GM18873 (cell line): Measurements from ENCODE around the gene BSDC1.
A peak's percentile ranks its signal among the peaks of the same experiment; 100 is the strongest.
"Not testable (repeated sequence)": the region's sequence is repeated elsewhere in the genome, so short reads cannot be mapped to it uniquely, and the experiment has no call there.

Source experiments
- ATAC-seq: cut with Tn5 transposase; IDR thresholded peaks from one replicate; pipeline ENCODE4 v1.9.1; 2021; ENCODE audit warnings: mild to moderate bottlenecking, moderate library complexity, moderate number of reproducible peaks; ENCODE audit not compliant: unreplicated experiment, low FRiP score

BSDC1 gene

DNA sequence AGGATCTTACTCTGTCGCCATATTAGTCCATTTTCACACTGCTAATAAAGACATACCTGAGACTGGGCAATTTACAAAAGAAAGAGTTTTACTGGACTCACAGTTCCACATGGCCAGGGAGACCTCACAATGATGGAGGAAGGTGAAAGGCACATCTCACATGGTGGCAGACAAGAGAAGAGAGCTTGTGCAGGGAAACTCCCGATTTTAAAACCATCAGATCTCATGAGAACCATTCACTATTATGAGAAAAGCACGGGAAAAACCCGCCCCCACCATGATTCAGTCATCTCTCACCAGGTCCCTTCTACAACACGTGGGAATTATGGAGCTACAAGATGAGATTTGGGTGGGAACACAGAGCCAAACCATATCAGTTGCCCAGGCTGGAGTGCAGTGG lies 2.3 kb upstream of the BSDC1 start:
- ATAC-seq, result not testable (repeated sequence)

- ATAC-seq, result no peak
These were observed 720 bp upstream of the BSDC1 start for GRCh38 chr1:32394890-32395432.

DNA sequence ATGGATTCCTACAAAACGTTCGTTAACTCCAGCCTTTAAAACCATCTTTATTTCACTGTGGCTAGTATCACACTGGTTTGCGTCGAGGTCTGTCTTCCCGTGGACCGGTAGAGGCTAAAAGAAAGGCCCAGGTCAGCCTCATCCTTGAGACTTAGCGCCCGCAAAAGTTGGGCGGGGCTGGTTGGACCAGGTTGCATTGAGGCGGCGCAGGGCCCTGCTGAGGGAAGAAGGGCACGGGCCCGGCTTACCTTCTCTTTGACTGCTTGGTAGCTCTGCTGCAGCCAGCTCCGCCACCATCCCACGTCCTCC lies 455 bp downstream of the BSDC1 start:
- ATAC-seq, result peak; percentile 10

- ATAC-seq, result no peak
These were observed 1.1 kb downstream of the BSDC1 start for GRCh38 chr1:32393136-32393535.

- no peak for ATAC-seq
These were observed 1.9 kb downstream of the BSDC1 start for GRCh38 chr1:32392325-32392724.

DNA sequence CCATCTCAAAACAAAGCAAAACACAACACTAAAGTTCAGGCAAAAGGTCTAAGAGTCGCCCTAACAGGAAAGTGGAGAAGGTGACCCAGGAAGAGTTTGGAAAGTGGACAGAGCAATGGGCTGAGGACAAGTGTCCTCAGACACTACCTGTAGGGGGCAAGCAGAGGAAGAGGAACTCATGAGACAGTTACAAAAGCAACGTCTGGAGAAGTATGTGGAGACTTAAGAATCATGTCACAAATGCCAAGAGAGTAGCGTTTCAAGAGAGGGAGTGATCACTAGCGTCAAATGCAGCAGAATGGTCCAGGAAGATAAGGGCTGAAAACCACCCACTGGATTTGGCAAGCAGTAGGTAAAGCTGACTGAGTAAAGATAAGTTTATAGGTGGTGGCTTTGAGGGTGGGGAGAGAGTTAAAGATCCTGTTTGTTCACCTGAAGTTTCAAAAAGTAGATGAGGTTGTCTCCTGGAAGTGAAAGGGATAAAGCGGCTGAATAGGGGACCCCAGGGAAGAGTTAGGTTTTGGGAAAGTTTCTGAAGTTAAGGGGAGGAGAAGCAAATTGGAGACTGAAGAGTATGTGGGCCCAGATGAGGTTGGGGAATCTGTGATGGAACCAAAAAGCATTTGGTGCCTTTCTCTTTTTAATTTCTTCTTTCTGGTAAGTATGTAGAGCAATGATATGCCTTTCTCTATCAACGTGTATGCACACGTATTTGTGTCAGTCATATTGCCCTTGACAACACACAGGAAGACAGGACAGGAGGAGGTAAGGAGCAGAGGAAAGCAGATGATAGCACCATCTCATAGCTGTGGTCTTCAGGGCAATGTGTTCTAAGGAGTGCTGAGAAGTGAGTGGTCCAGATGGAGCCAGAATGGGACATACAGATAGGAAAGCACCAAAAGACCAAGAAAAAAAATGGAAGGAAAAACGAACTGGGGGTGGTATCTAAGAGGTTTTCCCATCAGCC lies 3.1 kb downstream of the BSDC1 start:
- no peak for ATAC-seq

GRCh38 chr1:32388641-32389040 lies 5.6 kb downstream of the BSDC1 start:
- no peak for ATAC-seq

DNA sequence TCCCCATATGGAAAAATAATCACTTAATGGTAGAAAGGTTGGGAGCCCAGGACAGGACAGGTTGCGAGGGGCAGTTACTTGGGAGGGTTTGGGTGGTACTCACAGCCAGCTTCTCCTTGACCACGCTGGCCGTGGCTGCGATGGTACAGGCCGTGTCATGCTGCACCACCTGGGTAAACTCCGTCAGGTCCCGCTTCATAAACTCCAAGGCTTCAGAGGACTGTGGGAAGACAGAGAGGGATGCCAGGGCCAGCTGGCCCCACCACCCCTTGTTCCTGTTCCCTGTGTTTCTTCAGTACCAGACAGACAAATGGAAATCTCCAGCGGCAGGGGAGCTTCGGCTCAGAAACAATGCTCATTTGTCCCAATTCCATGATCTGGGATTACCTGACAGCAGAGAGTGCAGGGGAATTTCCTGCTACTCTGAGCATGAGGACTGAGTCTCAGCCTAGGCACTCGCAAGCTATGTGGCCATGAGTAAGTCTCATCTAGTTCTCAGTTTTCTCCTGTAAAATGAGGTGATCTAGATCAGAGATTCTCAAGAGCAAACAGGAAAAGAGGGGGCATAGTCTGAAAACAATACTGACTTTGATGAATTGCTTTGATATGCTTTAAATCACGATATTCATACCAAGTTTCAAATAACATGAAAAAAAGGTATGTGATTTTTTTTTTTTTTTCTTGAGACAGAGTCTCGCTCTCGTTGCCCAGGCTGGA lies 7.4 kb downstream of the BSDC1 start:
- ATAC-seq, result no peak

- ATAC-seq, result no peak
These were observed 14.2 kb downstream of the BSDC1 start for GRCh38 chr1:32380057-32380456.

- ATAC-seq, result no peak
These were observed 16.6 kb downstream of the BSDC1 start for GRCh38 chr1:32377541-32378220.

GRCh38 chr1:32376199-32376598 lies 18.0 kb downstream of the BSDC1 start:
- no peak for ATAC-seq

- ATAC-seq, result no peak
These were observed 20.1 kb downstream of the BSDC1 start for GRCh38 chr1:32373996-32374592.

- ATAC-seq, result no peak
These were observed 22.0 kb downstream of the BSDC1 start for GRCh38 chr1:32372149-32372756.

DNA sequence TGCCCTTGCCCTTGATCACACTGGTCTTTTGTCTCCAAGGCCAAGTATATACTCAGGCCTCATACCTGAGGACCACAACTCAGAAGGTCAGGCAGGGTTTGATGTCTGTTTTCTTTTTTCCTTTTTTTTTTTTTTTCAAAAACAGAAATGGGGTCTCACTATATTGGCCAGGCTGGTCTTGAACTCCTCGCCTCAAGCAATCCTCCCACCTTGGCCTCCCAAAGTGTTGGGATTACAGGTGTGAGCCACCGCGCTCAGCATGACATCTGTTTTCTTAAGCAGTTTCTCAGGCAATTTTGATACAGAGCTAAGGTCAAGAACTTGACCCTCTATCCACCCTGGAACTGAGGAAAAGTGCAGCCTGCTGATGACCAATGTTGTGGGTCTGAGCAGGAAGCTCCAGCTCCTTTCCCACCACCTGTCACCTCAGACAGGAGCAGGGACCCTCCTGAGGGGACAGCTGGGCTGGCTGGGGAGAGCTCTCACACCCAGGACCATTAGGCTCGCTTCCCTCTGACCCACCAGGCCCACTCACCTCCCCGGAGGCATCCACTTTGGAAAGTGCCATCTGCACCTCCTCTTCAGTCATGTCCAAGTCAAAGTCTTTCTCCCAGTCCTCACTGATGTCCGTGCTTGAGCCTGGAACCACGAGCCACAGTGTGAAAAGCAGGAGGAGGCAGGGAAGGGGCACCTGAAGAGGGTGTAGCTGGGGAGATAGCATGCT lies 26.2 kb downstream of the BSDC1 start:
- ATAC-seq, result no peak

GRCh38 chr1:32365445-32365844 lies 28.8 kb downstream of the BSDC1 start:
- ATAC-seq, result no peak

DNA sequence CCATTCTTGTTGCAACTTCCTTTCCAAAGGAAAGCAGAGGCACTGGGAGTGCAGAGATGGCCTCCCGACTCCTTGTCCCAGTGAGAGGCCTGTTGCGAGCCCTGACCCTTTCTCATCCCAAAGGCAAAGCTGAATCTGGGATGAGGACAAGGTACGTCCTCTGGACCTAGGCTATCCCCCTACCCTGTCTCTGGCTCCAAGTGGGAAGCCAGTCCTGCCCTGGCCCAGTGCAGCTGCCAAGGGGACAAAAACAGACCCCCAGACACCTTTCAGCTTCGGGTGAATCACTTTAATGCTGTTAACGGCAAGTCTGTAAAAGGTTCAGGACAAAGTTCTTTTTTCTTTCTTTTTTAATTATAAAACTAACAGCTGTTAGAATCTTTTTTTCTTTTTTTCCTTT lies 29.4 kb downstream of the BSDC1 start:
- no peak for ATAC-seq

DNA sequence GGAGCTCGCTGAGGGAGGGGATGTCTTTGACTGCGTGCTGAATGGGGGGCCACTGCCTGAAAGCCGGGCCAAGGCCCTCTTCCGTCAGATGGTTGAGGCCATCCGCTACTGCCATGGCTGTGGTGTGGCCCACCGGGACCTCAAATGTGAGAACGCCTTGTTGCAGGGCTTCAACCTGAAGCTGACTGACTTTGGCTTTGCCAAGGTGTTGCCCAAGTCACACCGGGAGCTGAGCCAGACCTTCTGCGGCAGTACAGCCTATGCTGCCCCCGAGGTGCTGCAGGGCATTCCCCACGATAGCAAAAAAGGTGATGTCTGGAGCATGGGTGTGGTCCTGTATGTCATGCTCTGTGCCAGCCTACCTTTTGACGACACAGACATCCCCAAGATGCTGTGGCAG lies 30.5 kb downstream of the BSDC1 start:
- no peak for ATAC-seq

GRCh38 chr1:32362474-32363313 lies 31.5 kb downstream of the BSDC1 start, which contains the start of the genes FAM229A and TSSK3:
FAM229A (minus strand) TSS chr1:32362485; CDS start chr1:32362091, 394 bp downstream.
TSSK3 (plus strand) TSS chr1:32362539; CDS start chr1:32362702, 163 bp downstream.
- ATAC-seq, result no peak
